HCT116 (cell line): ENCODE data around the gene RFESD.

Experiments used
- EZH2 ChIP-seq: fragments of 200-600 bp; sonication (generic); IDR thresholded peaks from 2 replicates; pipeline ENCODE4 v1.6.1; 2017; ENCODE audit warnings: antibody characterized with exemption, mixed run types
- MAX ChIP-seq: IDR thresholded peaks from 2 replicates; pipeline ENCODE4 v1.6.1; 2012
- POLR2A ChIP-seq: IDR thresholded peaks from 2 replicates; pipeline ENCODE4 v1.7.0; 2011; ENCODE audit warnings: borderline replicate concordance; ENCODE audit not compliant: insufficient read depth, insufficient read length; ENCODE audit errors: extremely low read depth
- POLR2AphosphoS5 ChIP-seq: IDR thresholded peaks from 2 replicates; pipeline ENCODE4 v1.6.1; 2011; ENCODE audit warnings: mild to moderate bottlenecking, low read depth, low read length, moderate library complexity
- YY1 ChIP-seq: IDR thresholded peaks from 2 replicates; pipeline ENCODE4 v1.6.1; 2011; ENCODE audit warnings: low read length, low read depth, moderate library complexity, mild to moderate bottlenecking; ENCODE audit not compliant: insufficient replicate concordance; ENCODE audit errors: extremely low read depth
- ZBTB33 ChIP-seq: IDR thresholded peaks from 2 replicates; pipeline ENCODE4 v1.6.1; 2011; ENCODE audit warnings: mild to moderate bottlenecking, low read length, moderate library complexity; ENCODE audit not compliant: insufficient replicate concordance; ENCODE audit errors: extremely low read depth
- ZFX ChIP-seq: fragments of 450-650 bp; IDR thresholded peaks from 2 replicates; pipeline ENCODE4 v1.6.1; 2017
- TF ChIP-seq, protein P1 (sequence below), 3 experiments: fragments of 200-600 bp in 1 of 3; sonication (generic) in 1 of 3; IDR thresholded peaks in 2 of 3; conservative IDR thresholded peaks in 1 of 3; 2 replicates each; pipeline ENCODE4 v1.5.1; 2012 to 2017; ENCODE audit warnings: low read depth in 2 of 3, low read length in 2 of 3, antibody characterized with exemption in 1 of 3, borderline replicate concordance in 1 of 3, control low read depth in 1 of 3, mild to moderate bottlenecking in 1 of 3, mixed read lengths in 1 of 3, mixed run types in 1 of 3, moderate library complexity in 1 of 3; ENCODE audit not compliant: insufficient read depth in 1 of 3
- TF ChIP-seq, protein P2 (sequence below): IDR thresholded peaks from 2 replicates; pipeline ENCODE4 v1.6.1; 2012

DNA sequence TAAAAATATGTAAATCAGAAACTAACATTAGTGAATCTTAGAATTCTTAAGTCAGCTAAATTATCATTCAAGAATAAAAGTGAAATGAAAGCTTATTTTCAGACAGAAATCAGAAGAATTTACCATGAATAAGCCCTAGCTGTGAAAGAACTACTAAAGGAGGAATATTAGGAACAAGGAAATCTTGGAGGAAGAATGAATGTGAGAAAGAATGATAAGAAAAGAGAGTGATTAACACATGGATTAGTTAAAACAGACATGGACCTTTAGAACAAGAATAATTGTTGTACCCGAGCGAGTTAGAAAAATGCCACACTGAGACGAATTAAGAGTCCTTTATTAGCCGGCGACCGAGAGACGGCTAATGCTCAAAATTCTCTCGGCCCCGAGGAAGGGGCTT is 60.5 kb downstream of the RFESD start:
- TF ChIP-seq, protein P1, sequence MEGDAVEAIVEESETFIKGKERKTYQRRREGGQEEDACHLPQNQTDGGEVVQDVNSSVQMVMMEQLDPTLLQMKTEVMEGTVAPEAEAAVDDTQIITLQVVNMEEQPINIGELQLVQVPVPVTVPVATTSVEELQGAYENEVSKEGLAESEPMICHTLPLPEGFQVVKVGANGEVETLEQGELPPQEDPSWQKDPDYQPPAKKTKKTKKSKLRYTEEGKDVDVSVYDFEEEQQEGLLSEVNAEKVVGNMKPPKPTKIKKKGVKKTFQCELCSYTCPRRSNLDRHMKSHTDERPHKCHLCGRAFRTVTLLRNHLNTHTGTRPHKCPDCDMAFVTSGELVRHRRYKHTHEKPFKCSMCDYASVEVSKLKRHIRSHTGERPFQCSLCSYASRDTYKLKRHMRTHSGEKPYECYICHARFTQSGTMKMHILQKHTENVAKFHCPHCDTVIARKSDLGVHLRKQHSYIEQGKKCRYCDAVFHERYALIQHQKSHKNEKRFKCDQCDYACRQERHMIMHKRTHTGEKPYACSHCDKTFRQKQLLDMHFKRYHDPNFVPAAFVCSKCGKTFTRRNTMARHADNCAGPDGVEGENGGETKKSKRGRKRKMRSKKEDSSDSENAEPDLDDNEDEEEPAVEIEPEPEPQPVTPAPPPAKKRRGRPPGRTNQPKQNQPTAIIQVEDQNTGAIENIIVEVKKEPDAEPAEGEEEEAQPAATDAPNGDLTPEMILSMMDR (IDR thresholded peaks at IDR 0.05 in 2 of 3, conservative IDR thresholded peaks at IDR 0.05 in 1 of 3; ENCODE audit: borderline replicate concordance in 1 of 3, insufficient read depth in 1 of 3, low read depth in 2 of 3, low read length in 2 of 3): no peak
- TF ChIP-seq ZBTB33 (no peak), ZFX (no peak), YY1 (no peak), EZH2 (no peak), POLR2AphosphoS5 (no peak), POLR2A (no peak), MAX (no peak)
- TF ChIP-seq, protein P2, sequence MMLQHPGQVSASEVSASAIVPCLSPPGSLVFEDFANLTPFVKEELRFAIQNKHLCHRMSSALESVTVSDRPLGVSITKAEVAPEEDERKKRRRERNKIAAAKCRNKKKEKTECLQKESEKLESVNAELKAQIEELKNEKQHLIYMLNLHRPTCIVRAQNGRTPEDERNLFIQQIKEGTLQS: no peak
